IPS-20b (cell line): ENCODE measurements around the gene MCF2L.

Experiments
- H3K27ac ChIP-seq: one replicate; pipeline ENCODE4 v1.5.1; 2013; ENCODE audit warnings: low read length
- H3K27me3 ChIP-seq: 2 replicates; pipeline ENCODE4 v1.6.1; 2013; ENCODE audit warnings: mild to moderate bottlenecking, low read length, inconsistent platforms; ENCODE audit not compliant: insufficient read depth
- H3K36me3 ChIP-seq: 2 replicates; pipeline ENCODE4 v1.6.1; 2013; ENCODE audit warnings: low read depth, mild to moderate bottlenecking, inconsistent platforms, low read length, moderate library complexity; ENCODE audit not compliant: insufficient read depth
- H3K4me1 ChIP-seq: 2 replicates; pipeline ENCODE4 v1.6.1; 2013; ENCODE audit warnings: mild to moderate bottlenecking, control low read depth, inconsistent platforms, low read length, moderate library complexity; ENCODE audit not compliant: insufficient read depth
- H3K4me3 ChIP-seq: 2 replicates; pipeline ENCODE4 v1.5.1; 2013; ENCODE audit warnings: mild to moderate bottlenecking, low read length, inconsistent platforms
- H3K9ac ChIP-seq: 2 replicates; pipeline ENCODE4 v1.6.1; 2013; ENCODE audit warnings: low read depth, mild to moderate bottlenecking, inconsistent platforms, low read length, moderate library complexity
- H3K9me3 ChIP-seq: 2 replicates; pipeline ENCODE4 v1.6.1; 2013; ENCODE audit warnings: mild to moderate bottlenecking, low read depth, low read length, inconsistent platforms; ENCODE audit not compliant: insufficient read depth

The MCF2L gene

GRCh38 chr13:113036401-113036800, 67.4 kb downstream of the MCF2L start:
- Histone ChIP-seq H3K27ac (no peak overlapping the region), H3K9ac (no peak overlapping the region), H3K4me1 (no peaks in the 10 kb centered on the region), H3K9me3 (no peaks in the 10 kb centered on the region), H3K4me3 (no peak overlapping the region), H3K27me3 (no peaks in the 10 kb centered on the region), H3K36me3 (no peaks in the 10 kb centered on the region)

GRCh38 chr13:113040031-113040430, 71.0 kb downstream of the MCF2L start:
- H3K36me3 ChIP-seq = no peaks in the 10 kb centered on the region
- H3K27ac ChIP-seq = no peak overlapping the region
- no peaks in the 10 kb centered on the region for H3K27me3 ChIP-seq
- no peak overlapping the region for H3K4me3 ChIP-seq
- no peaks in the 10 kb centered on the region for H3K4me1 ChIP-seq
- H3K9ac ChIP-seq = no peak overlapping the region
- H3K9me3 ChIP-seq = no peaks in the 10 kb centered on the region

DNA sequence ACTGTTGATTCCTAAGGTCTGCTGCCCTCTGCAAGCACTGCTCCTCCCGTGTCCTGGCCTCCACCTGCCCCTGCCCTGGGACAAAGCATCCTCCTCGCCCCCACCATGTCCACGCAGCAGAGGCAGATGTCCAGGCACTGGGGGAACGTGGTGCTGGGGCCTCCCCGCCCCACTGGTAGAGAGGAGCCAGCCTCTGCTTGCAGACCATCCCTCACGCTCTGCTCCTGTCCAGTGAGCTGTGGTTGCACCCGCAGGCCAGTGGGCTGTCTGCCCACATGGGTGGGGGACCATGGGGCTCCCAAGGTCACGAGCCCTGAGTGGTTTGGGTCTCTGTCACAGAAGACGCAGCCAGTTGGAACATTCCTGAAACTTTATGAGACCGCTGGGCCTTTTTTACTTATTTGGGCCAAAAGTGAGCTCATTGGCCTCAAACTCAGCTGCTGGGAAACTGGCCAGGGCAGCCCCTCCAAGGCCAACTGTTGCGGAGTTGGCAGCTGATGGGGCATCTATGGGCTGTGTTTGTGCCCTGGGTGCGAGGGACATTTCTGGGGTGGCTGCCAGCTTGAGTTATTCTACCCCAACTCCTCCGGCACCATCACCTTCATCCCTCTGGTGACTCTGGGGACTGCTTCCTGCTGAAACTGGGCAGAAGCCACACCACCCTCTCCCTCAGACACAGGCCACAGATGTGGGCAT, 71.7 kb downstream of the MCF2L start:
- H3K9me3 ChIP-seq = no peaks in the 10 kb centered on the region
- H3K4me3 ChIP-seq = no peak overlapping the region
- H3K27ac ChIP-seq = no peak overlapping the region
- H3K9ac ChIP-seq = no peak overlapping the region
- no peaks in the 10 kb centered on the region for H3K27me3 ChIP-seq
- no peaks in the 10 kb centered on the region for H3K36me3 ChIP-seq
- H3K4me1 ChIP-seq = no peaks in the 10 kb centered on the region

- H3K9ac ChIP-seq = no peak overlapping the region
- H3K36me3 ChIP-seq = no peaks in the 10 kb centered on the region
- H3K9me3 ChIP-seq = no peaks in the 10 kb centered on the region
- no peak overlapping the region for H3K27ac ChIP-seq
- H3K4me1 ChIP-seq = no peaks in the 10 kb centered on the region
- no peak overlapping the region for H3K4me3 ChIP-seq
- no peaks in the 10 kb centered on the region for H3K27me3 ChIP-seq
Observed at GRCh38 chr13:113041293-113041690, 72.3 kb downstream of the MCF2L start.

- Histone ChIP-seq H3K36me3 (no peaks in the 10 kb centered on the region), H3K4me3 (no peak overlapping the region), H3K27ac (no peak overlapping the region), H3K4me1 (no peaks in the 10 kb centered on the region), H3K9me3 (no peaks in the 10 kb centered on the region), H3K27me3 (no peaks in the 10 kb centered on the region), H3K9ac (no peak overlapping the region)
Observed at GRCh38 chr13:113041896-113042295, 72.9 kb downstream of the MCF2L start.

DNA sequence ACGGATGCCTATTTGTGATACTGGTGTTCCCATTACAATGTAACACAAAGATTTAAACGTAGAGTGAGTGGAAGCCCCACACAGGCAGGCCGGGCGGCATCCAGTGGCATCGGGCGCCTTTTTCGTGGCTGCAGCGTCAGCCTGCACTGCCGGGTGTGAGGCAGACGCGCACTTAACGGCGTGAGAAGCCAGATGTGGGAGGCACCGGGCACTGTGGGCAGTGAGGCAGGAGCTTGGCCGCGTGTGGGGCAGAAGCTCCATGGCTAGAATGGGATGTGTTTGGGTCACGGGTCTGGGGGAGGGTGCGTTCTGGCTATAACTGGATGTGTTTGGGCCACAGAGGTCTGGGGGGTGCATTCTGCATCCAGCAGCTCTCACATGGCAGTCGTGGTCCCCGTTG, 73.4 kb downstream of the MCF2L start:
- H3K9me3 ChIP-seq = no peaks in the 10 kb centered on the region
- no peak overlapping the region for H3K9ac ChIP-seq
- H3K27ac ChIP-seq = no peak overlapping the region
- H3K27me3 ChIP-seq = no peaks in the 10 kb centered on the region
- no peak overlapping the region for H3K4me3 ChIP-seq
- H3K4me1 ChIP-seq = no peaks in the 10 kb centered on the region
- no peaks in the 10 kb centered on the region for H3K36me3 ChIP-seq

DNA sequence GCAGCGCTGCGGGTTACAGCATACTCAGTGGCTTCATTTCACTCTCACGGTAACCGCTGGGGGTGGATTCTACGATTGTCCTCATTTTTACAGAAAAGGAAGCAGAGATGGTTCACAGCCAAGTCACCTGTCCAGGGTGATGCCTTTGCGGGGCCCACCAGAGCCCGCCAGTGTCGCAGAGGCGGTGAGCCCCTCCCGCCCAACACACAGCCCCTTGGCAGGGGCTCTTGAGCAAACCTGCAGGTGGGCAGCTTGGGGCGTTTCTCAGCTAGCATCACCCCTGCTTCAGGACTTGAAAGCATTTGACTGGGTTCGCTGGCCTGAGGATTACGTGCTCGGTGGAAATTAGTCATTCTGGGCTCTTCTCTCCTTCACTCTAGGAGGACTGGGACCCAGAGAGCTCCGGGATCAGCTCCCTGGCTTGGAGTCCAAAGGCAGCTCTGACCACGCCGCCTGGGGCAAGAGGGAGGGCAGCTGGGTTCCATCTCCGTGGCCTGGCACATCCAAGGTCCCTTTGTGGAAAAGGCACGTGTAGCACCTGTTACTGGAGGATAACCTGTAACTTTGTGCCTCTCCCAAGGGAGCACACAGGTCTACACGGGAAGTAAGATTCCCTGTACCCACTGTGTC, 74.1 kb downstream of the MCF2L start:
- Histone ChIP-seq H3K4me3 (no peak overlapping the region), H3K27ac (no peak overlapping the region), H3K4me1 (no peaks in the 10 kb centered on the region), H3K9ac (no peak overlapping the region), H3K27me3 (no peaks in the 10 kb centered on the region), H3K9me3 (no peaks in the 10 kb centered on the region), H3K36me3 (no peaks in the 10 kb centered on the region)

- H3K36me3 ChIP-seq = no peaks in the 10 kb centered on the region
Observed at GRCh38 chr13:113043931-113044330, 74.9 kb downstream of the MCF2L start.

DNA sequence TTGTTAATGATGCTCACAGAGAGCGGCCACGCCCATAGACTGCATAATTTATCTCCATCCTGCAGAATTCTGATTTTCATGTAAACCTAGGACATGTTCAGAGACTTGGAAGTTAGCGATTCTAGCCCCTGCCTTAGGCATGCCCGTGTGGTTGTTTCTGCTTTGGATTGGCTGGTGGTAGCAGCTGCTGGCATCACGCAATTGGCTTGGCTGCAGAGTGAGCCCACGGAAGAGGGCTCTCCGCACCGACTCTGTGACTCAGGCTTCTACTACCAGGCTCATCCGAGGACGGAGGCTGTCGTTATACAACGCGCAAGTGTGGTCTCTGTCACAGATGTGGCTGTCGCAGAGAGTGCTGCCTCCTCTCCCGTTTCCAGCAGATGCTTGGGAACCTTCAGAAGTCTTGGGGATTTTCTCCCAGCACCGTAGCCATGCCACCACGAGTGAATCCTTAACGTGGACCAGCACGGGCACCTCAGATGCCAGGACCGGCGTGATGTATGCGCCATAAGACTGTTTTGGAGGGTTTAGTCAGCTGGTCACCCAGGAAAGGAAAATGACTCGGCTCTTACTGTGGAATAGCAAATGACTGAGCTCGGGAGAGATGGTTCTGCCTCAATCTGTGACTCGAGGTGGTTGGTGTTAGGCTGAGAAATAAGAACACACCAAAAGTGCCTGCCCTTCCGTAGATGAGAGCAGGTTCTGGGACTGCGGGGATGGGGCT, 75.5 kb downstream of the MCF2L start:
- Histone ChIP-seq H3K9me3 (no peaks in the 10 kb centered on the region), H3K4me3 (no peak overlapping the region), H3K27ac (no peak overlapping the region)

More at GRCh38 chr13:113043931-113044330, 74.9 kb downstream of the MCF2L start:
- Histone ChIP-seq H3K9me3 (no peaks in the 10 kb centered on the region), H3K4me1 (no peaks in the 10 kb centered on the region), H3K4me3 (no peak overlapping the region), H3K9ac (no peak overlapping the region), H3K27ac (no peak overlapping the region), H3K27me3 (no peaks in the 10 kb centered on the region)

GRCh38 chr13:113045251-113046127, 76.5 kb downstream of the MCF2L start:
- Histone ChIP-seq H3K36me3 (no peaks in the 10 kb centered on the region), H3K9ac (no peak overlapping the region), H3K4me3 (no peak overlapping the region), H3K27me3 (no peaks in the 10 kb centered on the region), H3K9me3 (no peaks in the 10 kb centered on the region), H3K4me1 (no peaks in the 10 kb centered on the region), H3K27ac (no peak overlapping the region)

More for the DNA sequence above, 75.5 kb downstream of the MCF2L start:
- Histone ChIP-seq H3K4me1 (no peaks in the 10 kb centered on the region), H3K27me3 (no peaks in the 10 kb centered on the region), H3K36me3 (no peaks in the 10 kb centered on the region), H3K9ac (no peak overlapping the region)

DNA sequence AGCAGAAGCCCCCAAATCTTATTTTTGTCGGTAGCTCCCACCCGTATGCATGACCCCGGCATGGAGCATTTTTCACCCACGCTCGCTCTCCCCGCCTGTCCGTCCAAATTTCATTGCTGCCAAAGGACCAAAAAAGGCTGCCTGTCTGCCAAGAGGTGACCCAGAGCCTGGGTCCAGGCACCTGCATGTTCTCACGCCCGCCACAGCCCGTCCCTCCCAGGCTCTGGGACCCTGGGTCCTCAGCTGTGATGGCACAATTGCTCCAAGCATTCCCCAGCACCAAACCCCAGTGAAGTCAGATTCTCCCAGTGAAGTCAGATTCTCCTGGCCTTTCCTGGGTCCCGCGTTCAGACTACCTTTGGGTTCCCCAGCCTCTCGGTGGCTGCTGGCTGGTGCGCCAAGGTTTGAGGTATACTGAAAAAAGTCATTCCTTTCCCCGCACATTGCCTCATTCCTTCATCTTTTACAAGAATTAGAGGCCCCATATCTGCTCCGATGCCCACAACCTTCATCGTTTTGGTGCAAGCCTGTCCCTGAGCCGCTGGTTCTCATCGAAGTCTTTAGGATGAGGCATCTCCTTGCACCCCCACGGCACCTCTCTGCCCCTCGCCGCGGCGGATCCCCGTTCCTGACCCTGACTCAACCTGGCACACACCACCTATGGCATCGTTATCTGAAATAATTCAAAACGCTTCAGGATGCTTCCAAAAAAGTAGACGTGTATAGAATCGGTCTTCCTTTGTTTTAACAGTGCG, 77.3 kb downstream of the MCF2L start:
- Histone ChIP-seq H3K4me3 (no peak overlapping the region), H3K36me3 (no peaks in the 10 kb centered on the region), H3K9ac (no peak overlapping the region), H3K4me1 (no peaks in the 10 kb centered on the region), H3K27me3 (peaks cover 7% of the 10 kb centered on the region), H3K9me3 (no peaks in the 10 kb centered on the region), H3K27ac (no peak overlapping the region)
